CD14-positive monocyte (primary cell): ENCODE measurements around the gene GPR17. TPM values are rescaled to one million over a fixed set of nuclear protein-coding genes. Genes with fewer than 3 reads are reported as not detected.

Source experiments
- DNase-seq, 3 donors: peaks; one replicate each; pipeline ENCODE4 v3.0.0-alpha.2; 2011 to 2022
- H2AFZ ChIP-seq: 2 replicates; pipeline ENCODE4 v1.6.0; 2012; ENCODE audit warnings: mild to moderate bottlenecking, low read depth, low read length, inconsistent platforms; ENCODE audit not compliant: insufficient read depth, poor library complexity, severe bottlenecking
- H3K27ac ChIP-seq, 2 donors: 1 replicate in 1 of 2; 2 replicates in 1 of 2; pipeline ENCODE4 v1.5.1; 2012 to 2013; ENCODE audit warnings: low read length in 2 of 2, control low read depth in 1 of 2, inconsistent platforms in 1 of 2, low read depth in 1 of 2, mild to moderate bottlenecking in 1 of 2
- H3K27me3 ChIP-seq, 2 donors: one replicate each; pipeline versions ENCODE4 v1.6.0 to v1.6.1; 2011 to 2013; ENCODE audit warnings: low read length in 2 of 2; ENCODE audit not compliant: control insufficient read depth in 2 of 2, insufficient read depth in 2 of 2
- H3K36me3 ChIP-seq, 2 donors: replicated peaks in 1 of 2; 1 replicate in 1 of 2; 2 replicates in 1 of 2; pipeline versions ENCODE4 v1.5.1 to v1.6.1; 2012 to 2013; ENCODE audit warnings: low read length in 2 of 2, control low read depth in 1 of 2, inconsistent platforms in 1 of 2, mild to moderate bottlenecking in 1 of 2; ENCODE audit not compliant: insufficient read depth in 2 of 2, control insufficient read depth in 1 of 2
- H3K4me1 ChIP-seq, 2 donors: 1 replicate in 1 of 2; 2 replicates in 1 of 2; pipeline versions ENCODE4 v1.5.1 to v1.6.1; 2012 to 2013; ENCODE audit warnings: low read length in 2 of 2, control low read depth in 1 of 2, inconsistent platforms in 1 of 2, mild to moderate bottlenecking in 1 of 2, moderate library complexity in 1 of 2; ENCODE audit not compliant: insufficient read depth in 2 of 2, control insufficient read depth in 1 of 2
- H3K4me2 ChIP-seq: replicated peaks from 2 replicates; pipeline ENCODE3; 2012; ENCODE audit warnings: low read length, moderate library complexity, mild to moderate bottlenecking; ENCODE audit not compliant: poor library complexity, severe bottlenecking; ENCODE audit errors: extremely low read depth
- H3K4me3 ChIP-seq, 3 experiments: fragments of 200-600 bp in 1 of 3; sonication (generic) in 1 of 3; replicated peaks in 1 of 3; 1 replicate in 2 of 3; 2 replicates in 1 of 3; pipeline ENCODE4 v1.5.1; 2011 to 2013; ENCODE audit warnings: low read length in 3 of 3, mild to moderate bottlenecking in 3 of 3, control low read depth in 2 of 3, low read depth in 2 of 3, inconsistent platforms in 1 of 3, moderate library complexity in 1 of 3
- H3K79me2 ChIP-seq: 2 replicates; pipeline ENCODE4 v1.6.0; 2012; ENCODE audit warnings: mild to moderate bottlenecking, control low read depth, inconsistent platforms, low read length, moderate library complexity; ENCODE audit not compliant: insufficient read depth
- H3K9ac ChIP-seq: 2 replicates; pipeline ENCODE4 v1.6.0; 2017; ENCODE audit warnings: low read length, mild to moderate bottlenecking; ENCODE audit not compliant: insufficient read depth, poor library complexity, severe bottlenecking
- H3K9me3 ChIP-seq, 2 donors: replicated peaks in 1 of 2; 1 replicate in 1 of 2; 2 replicates in 1 of 2; pipeline versions ENCODE4 v1.5.1 to v1.6.1; 2012 to 2013; ENCODE audit warnings: low read length in 2 of 2, control low read depth in 1 of 2; ENCODE audit not compliant: control insufficient read depth in 1 of 2, insufficient read depth in 1 of 2
- H4K20me1 ChIP-seq: 2 replicates; pipeline ENCODE4 v1.6.0; 2012; ENCODE audit warnings: mild to moderate bottlenecking, low read length, control low read depth, moderate library complexity; ENCODE audit not compliant: insufficient read depth
- H3K27ac Mint-ChIP-seq, 7 donors: one replicate each; pipeline ENCODE4 v1.8.0; 2020; ENCODE audit warnings: mild to moderate bottlenecking in 7 of 7, mixed read lengths in 7 of 7, moderate library complexity in 6 of 7, inconsistent platforms in 2 of 7
- H3K27me3 Mint-ChIP-seq, 3 donors: one replicate each; pipeline ENCODE4 v1.8.0; 2021 to 2022; ENCODE audit warnings: low read depth in 3 of 3, mild to moderate bottlenecking in 3 of 3, mixed read lengths in 3 of 3, moderate library complexity in 3 of 3, inconsistent platforms in 1 of 3
- H3K36me3 Mint-ChIP-seq, 2 donors: one replicate each; pipeline ENCODE4 v1.8.0; 2020; ENCODE audit warnings: mixed read lengths in 2 of 2, inconsistent platforms in 1 of 2, mild to moderate bottlenecking in 1 of 2
- H3K4me1 Mint-ChIP-seq: one replicate; pipeline ENCODE4 v1.8.0; 2020; ENCODE audit warnings: mild to moderate bottlenecking, mixed read lengths
- H3K4me3 Mint-ChIP-seq, 2 donors: one replicate each; pipeline ENCODE4 v1.8.0; 2020; ENCODE audit warnings: mild to moderate bottlenecking in 2 of 2, mixed read lengths in 2 of 2, moderate library complexity in 1 of 2
- H3K9me3 Mint-ChIP-seq, 7 donors: one replicate each; pipeline ENCODE4 v1.8.0; 2020 to 2022; ENCODE audit warnings: mixed read lengths in 7 of 7, mild to moderate bottlenecking in 6 of 7, moderate library complexity in 6 of 7, inconsistent platforms in 2 of 7
- CTCF ChIP-seq: fragments of 200-600 bp; IDR thresholded peaks from one replicate; pipeline ENCODE4 v1.8.0; 2022; ENCODE audit warnings: antibody characterized with exemption, mild to moderate bottlenecking
- WGBS: methylation state at CpG from one replicate; pipeline ENCODE4 v1.1.5; 2013; ENCODE audit warnings: missing lambda C conversion rate; ENCODE audit not compliant: insufficient coverage; 5-methylcytosine and 5-hydroxymethylcytosine counted together
- intact Hi-C, 2 donors: fragments of 100-400 bp; cut with micrococcal nuclease; formaldehyde crosslinking; loops; one replicate each; pipeline versions ENCODE4 v1.15.0 to v1.15.1; 2023
- polyA plus RNA-seq, 3 donors: library from polyadenylated mRNA; depleted of rRNA in 1 of 3; unstranded in 2 of 3; stranded (reverse) in 1 of 3; fragments of 300-500 nt in 2 of 3; fragments of >200 nt in 1 of 3; fragmentation: Illumina TruSeq in 2 of 3; gene quantifications; 1 replicate in 2 of 3; 2 replicates in 1 of 3; pipeline ENCODE4 v1.2.3, GENCODE V29; 2012 to 2021

Gene GPR17
- polyA plus RNA-seq, 3 donors, result 0.07 TPM; not detected in 2

GRCh38 chr2:127630096-127630863 lies 15.7 kb upstream of the GPR17 start:
- Mint-ChIP-seq H3K9me3 (no peaks in the 10 kb centered on the region), H3K27ac (peak overlapping the region; percentile 87 to 94 (median 93)), H3K4me1 (peaks cover 51% of the 10 kb centered on the region), H3K36me3 (peaks cover 0 to 3% of the 10 kb centered on the region in 2 donors), H3K4me3 (peak overlapping the region; percentile 24 to 67), H3K27me3 (peaks cover 0 to 5% (median 3%) of the 10 kb centered on the region in 3 donors)
- Histone ChIP-seq H3K27me3 (no peaks in the 10 kb centered on the region), H3K4me2 (peak overlapping the region; percentile 41), H3K4me1 (peaks cover 54 to 63% of the 10 kb centered on the region in 2 donors), H3K9me3 (no peaks in the 10 kb centered on the region), H3K27ac (peak overlapping the region; percentile 84 to 86), H2AFZ (peak overlapping the region; percentile 61), H3K9ac (peak overlapping the region; percentile 62), H4K20me1 (no peaks in the 10 kb centered on the region), H3K36me3 (no peaks in the 10 kb centered on the region), H3K79me2 (no peaks in the 10 kb centered on the region), H3K4me3 (peak overlapping the region in 1 of 3 experiments; percentile 40)
- intact Hi-C loops, result no loop called here
- WGBS, result 20% methylated on average over 8 of the region's 10 CpGs
- peak; percentile 61 to 73 (median 64) for DNase-seq
- TF ChIP-seq CTCF, result no peak

- no peaks in the 10 kb centered on the region for H3K79me2 ChIP-seq
- peak overlapping the region; percentile 41 for H3K4me2 ChIP-seq
- peak overlapping the region; percentile 62 for H3K9ac ChIP-seq
- no peaks in the 10 kb centered on the region for H3K36me3 ChIP-seq
- no peaks in the 10 kb centered on the region for H3K9me3 ChIP-seq
- peak overlapping the region; percentile 61 for H2AFZ ChIP-seq
- Mint-ChIP-seq H3K4me3 (peak overlapping the region; percentile 24 to 67), H3K27me3 (peaks cover 0 to 5% (median 3%) of the 10 kb centered on the region in 3 donors), H3K27ac (peak overlapping the region; percentile 79 to 94 (median 92)), H3K4me1 (peaks cover 51% of the 10 kb centered on the region), H3K36me3 (peaks cover 0 to 6% of the 10 kb centered on the region in 2 donors), H3K9me3 (no peaks in the 10 kb centered on the region)
- H3K4me3 ChIP-seq, result peak overlapping the region in 1 of 3 experiments; percentile 40
- TF ChIP-seq CTCF, result no peak
- no peaks in the 10 kb centered on the region for H4K20me1 ChIP-seq
- H3K27ac ChIP-seq, result peak overlapping the region; percentile 84 to 86
- WGBS, result 92% methylated on average over 18 of the region's 25 CpGs
- H3K4me1 ChIP-seq, result peaks cover 54 to 65% of the 10 kb centered on the region in 2 donors
- DNase-seq, result no peak
- no peaks in the 10 kb centered on the region for H3K27me3 ChIP-seq
- intact Hi-C loops, result no loop called here
These were observed 15.0 kb upstream of the GPR17 start for GRCh38 chr2:127630864-127631540.
